ENCODE data around the gene NFIA.

Gene NFIA

GRCh38 chr1:61455400-61455799 lies 373.0 kb downstream of the NFIA start:
- peaks cover 36% of the 10 kb centered on the region for H3K4me1 ChIP-seq (ENCODE audit: low read depth, poor library complexity, severe bottlenecking)

GRCh38 chr1:61457526-61458040 lies 375.2 kb downstream of the NFIA start:
- TF ChIP-seq CTCF (conservative IDR thresholded peaks at IDR 0.05; ENCODE audit: low read depth, low read length), result no peak
- no peaks in the 10 kb centered on the region for H3K79me2 ChIP-seq (ENCODE audit: insufficient read depth, low read depth)
- H3K4me1 ChIP-seq (ENCODE audit: low read depth, poor library complexity, severe bottlenecking), result peaks cover 28% of the 10 kb centered on the region
- no peak overlapping the region for H3K27ac ChIP-seq
- H2AFZ ChIP-seq (ENCODE audit: low read depth), result no peak overlapping the region
- no peaks in the 10 kb centered on the region for H4K20me1 ChIP-seq (ENCODE audit: insufficient read depth)
- H3K4me3 ChIP-seq (IDR thresholded peaks at IDR 0.05; ENCODE audit: insufficient read depth, low read depth, low read length), result no peak overlapping the region
- no peak overlapping the region for H3K4me2 ChIP-seq
- no peaks in the 10 kb centered on the region for H3K36me3 ChIP-seq (ENCODE audit: insufficient read depth)
- no peaks in the 10 kb centered on the region for H3K27me3 ChIP-seq (ENCODE audit: insufficient read depth, low read depth)
- no peak overlapping the region for H3K9ac ChIP-seq

More at GRCh38 chr1:61455400-61455799, 373.0 kb downstream of the NFIA start:
- H3K79me2 ChIP-seq (ENCODE audit: insufficient read depth, low read depth), result no peaks in the 10 kb centered on the region
- TF ChIP-seq CTCF (conservative IDR thresholded peaks at IDR 0.05; ENCODE audit: low read depth, low read length), result no peak
- H3K4me3 ChIP-seq (IDR thresholded peaks at IDR 0.05; ENCODE audit: insufficient read depth, low read depth, low read length), result no peak overlapping the region
- no peak overlapping the region for H2AFZ ChIP-seq (ENCODE audit: low read depth)
- no peaks in the 10 kb centered on the region for H3K36me3 ChIP-seq (ENCODE audit: insufficient read depth)
- H4K20me1 ChIP-seq (ENCODE audit: insufficient read depth), result no peaks in the 10 kb centered on the region
- H3K4me2 ChIP-seq, result no peak overlapping the region
- H3K9ac ChIP-seq, result no peak overlapping the region
- no peaks in the 10 kb centered on the region for H3K27me3 ChIP-seq (ENCODE audit: insufficient read depth, low read depth)
- H3K27ac ChIP-seq, result no peak overlapping the region

- Histone ChIP-seq H3K27ac (no peak overlapping the region), H3K4me2 (no peak overlapping the region), H2AFZ (ENCODE audit: low read depth) (no peak overlapping the region), H3K4me3 (IDR thresholded peaks at IDR 0.05; ENCODE audit: insufficient read depth, low read depth, low read length) (no peak overlapping the region), H3K4me1 (ENCODE audit: low read depth, poor library complexity, severe bottlenecking) (peaks cover 29% of the 10 kb centered on the region), H3K79me2 (ENCODE audit: insufficient read depth, low read depth) (no peaks in the 10 kb centered on the region), H4K20me1 (ENCODE audit: insufficient read depth) (no peaks in the 10 kb centered on the region), H3K27me3 (ENCODE audit: insufficient read depth, low read depth) (no peaks in the 10 kb centered on the region), H3K9ac (no peak overlapping the region), H3K36me3 (ENCODE audit: insufficient read depth) (no peaks in the 10 kb centered on the region)
- TF ChIP-seq CTCF (conservative IDR thresholded peaks at IDR 0.05; ENCODE audit: low read depth, low read length), result no peak
These were observed 377.0 kb downstream of the NFIA start for GRCh38 chr1:61459345-61459744.

- H3K4me1 ChIP-seq (ENCODE audit: low read depth, poor library complexity, severe bottlenecking), result peaks cover 29% of the 10 kb centered on the region
- H3K27ac ChIP-seq, result no peak overlapping the region
- no peaks in the 10 kb centered on the region for H3K27me3 ChIP-seq (ENCODE audit: insufficient read depth, low read depth)
- no peak overlapping the region for H3K9ac ChIP-seq
- no peaks in the 10 kb centered on the region for H4K20me1 ChIP-seq (ENCODE audit: insufficient read depth)
- TF ChIP-seq CTCF (conservative IDR thresholded peaks at IDR 0.05; ENCODE audit: low read depth, low read length), result no peak
- H3K79me2 ChIP-seq (ENCODE audit: insufficient read depth, low read depth), result no peaks in the 10 kb centered on the region
- no peak overlapping the region for H2AFZ ChIP-seq (ENCODE audit: low read depth)
- H3K4me3 ChIP-seq (IDR thresholded peaks at IDR 0.05; ENCODE audit: insufficient read depth, low read depth, low read length), result no peak overlapping the region
- H3K4me2 ChIP-seq, result no peak overlapping the region
- H3K36me3 ChIP-seq (ENCODE audit: insufficient read depth), result no peaks in the 10 kb centered on the region
These were observed 377.8 kb downstream of the NFIA start for GRCh38 chr1:61460191-61460590.
